ENCODE measurements around the gene ARSI.

ARSI gene

GRCh38 chr5:150329038-150329437 is 26.3 kb upstream of the ARSI start:
- no peak overlapping the region for H3K4me3 ChIP-seq (ENCODE audit: low read length)
- no peak for DNase-seq (ENCODE audit: low read depth, low spot score)

- H3K4me3 ChIP-seq (ENCODE audit: low read length) = no peak overlapping the region
- no peak for DNase-seq (ENCODE audit: low read depth, low spot score)
Measured at GRCh38 chr5:150328515-150328914, 25.8 kb upstream of the ARSI start.

- no peak for DNase-seq (ENCODE audit: low read depth, low spot score)
- H3K4me3 ChIP-seq (ENCODE audit: low read length) = no peak overlapping the region
Measured at GRCh38 chr5:150327139-150327538, 24.4 kb upstream of the ARSI start.

GRCh38 chr5:150326707-150327106 is 24.0 kb upstream of the ARSI start:
- H3K4me3 ChIP-seq (ENCODE audit: low read length) = no peak overlapping the region

GRCh38 chr5:150325426-150325825 is 22.7 kb upstream of the ARSI start:
- no peak overlapping the region for H3K4me3 ChIP-seq (ENCODE audit: low read length)
- no peak for DNase-seq (ENCODE audit: low read depth, low spot score)

More at GRCh38 chr5:150326707-150327106, 24.0 kb upstream of the ARSI start:
- DNase-seq (ENCODE audit: low read depth, low spot score) = no peak

GRCh38 chr5:150323819-150324218 is 21.1 kb upstream of the ARSI start:
- no peak overlapping the region for H3K4me3 ChIP-seq (ENCODE audit: low read length)
- no peak for DNase-seq (ENCODE audit: low read depth, low spot score)

GRCh38 chr5:150323092-150323491 is 20.4 kb upstream of the ARSI start:
- no peak overlapping the region for H3K4me3 ChIP-seq (ENCODE audit: low read length)
- DNase-seq (ENCODE audit: low read depth, low spot score) = no peak

GRCh38 chr5:150322202-150322601 is 19.5 kb upstream of the ARSI start:
- no peak for DNase-seq (ENCODE audit: low read depth, low spot score)
- no peak overlapping the region for H3K4me3 ChIP-seq (ENCODE audit: low read length)

GRCh38 chr5:150321784-150322183 is 19.1 kb upstream of the ARSI start:
- DNase-seq (ENCODE audit: low read depth, low spot score) = no peak
- H3K4me3 ChIP-seq (ENCODE audit: low read length) = no peak overlapping the region

GRCh38 chr5:150321211-150321610 is 18.5 kb upstream of the ARSI start:
- DNase-seq (ENCODE audit: low read depth, low spot score) = no peak
- H3K4me3 ChIP-seq (ENCODE audit: low read length) = no peak overlapping the region

GRCh38 chr5:150320044-150320613 is 17.4 kb upstream of the ARSI start:
- DNase-seq (ENCODE audit: low read depth, low spot score) = no peak
- H3K4me3 ChIP-seq (ENCODE audit: low read length) = no peak overlapping the region

GRCh38 chr5:150319484-150319790 is 16.7 kb upstream of the ARSI start:
- H3K4me3 ChIP-seq (ENCODE audit: low read length) = no peak overlapping the region
- no peak for DNase-seq (ENCODE audit: low read depth, low spot score)

- no peak for DNase-seq (ENCODE audit: low read depth, low spot score)
- H3K4me3 ChIP-seq (ENCODE audit: low read length) = no peak overlapping the region
Measured at GRCh38 chr5:150318613-150319483, 16.1 kb upstream of the ARSI start.

GRCh38 chr5:150317048-150318003 is 14.6 kb upstream of the ARSI start:
- no peak for DNase-seq (ENCODE audit: low read depth, low spot score)
- no peak overlapping the region for H3K4me3 ChIP-seq (ENCODE audit: low read length)

- DNase-seq (ENCODE audit: low read depth, low spot score) = no peak
- no peak overlapping the region for H3K4me3 ChIP-seq (ENCODE audit: low read length)
Measured at GRCh38 chr5:150316320-150316719, 13.6 kb upstream of the ARSI start.

GRCh38 chr5:150315245-150315644 is 12.5 kb upstream of the ARSI start:
- DNase-seq (ENCODE audit: low read depth, low spot score) = no peak
- H3K4me3 ChIP-seq (ENCODE audit: low read length) = no peak overlapping the region

- no peak for DNase-seq (ENCODE audit: low read depth, low spot score)
- no peak overlapping the region for H3K4me3 ChIP-seq (ENCODE audit: low read length)
Measured at GRCh38 chr5:150313921-150314716, 11.4 kb upstream of the ARSI start.

GRCh38 chr5:150313501-150313900 is 10.8 kb upstream of the ARSI start:
- no peak overlapping the region for H3K4me3 ChIP-seq (ENCODE audit: low read length)
- DNase-seq (ENCODE audit: low read depth, low spot score) = no peak

- no peak for DNase-seq (ENCODE audit: low read depth, low spot score)
- H3K4me3 ChIP-seq (ENCODE audit: low read length) = no peak overlapping the region
Measured at GRCh38 chr5:150312518-150312917, 9.8 kb upstream of the ARSI start.
